HCT116 (cell line): ENCODE results near the gene TMEM35A. TPM values are rescaled to one million over a fixed set of nuclear protein-coding genes. Genes with fewer than 3 reads are reported as not detected.

Experiments
- ATAC-seq: fragments of 200-7000 bp; cut with Tn5 transposase; 2 replicates; pipeline ENCODE4 v1.9.1; 2020; ENCODE audit warnings: mild to moderate bottlenecking, moderate library complexity
- BruUV-seq: library from RNA; stranded (reverse); fragments of 400-500 nt; replicated peaks from 2 replicates; lab custom pipeline; 2021; lab: Mats Ljungman, UMichigan
- CTCF ChIA-PET: fragments of 300-600 bp; sonication (Branson Sonifier 250); formaldehyde crosslinking; loops from one replicate; lab custom pipeline; 2021; ENCODE audit warnings: antibody characterized with exemption; lab: Charles Lee
- POLR2A ChIA-PET: fragments of 300-600, 350-600 bp; sonication (Branson Sonifier 250); formaldehyde crosslinking; loops from one replicate; lab custom pipeline; 2021; ENCODE audit warnings: antibody characterized with exemption; lab: Charles Lee
- RAD21 ChIA-PET, 2 experiments: fragments of 300-600 bp; sonication (Branson Sonifier 250); formaldehyde crosslinking; loops; one replicate each; lab custom pipeline; 2023; ENCODE audit warnings: low total read pairs in 2 of 2; ENCODE audit not compliant: uncharacterized antibody in 2 of 2, unreplicated experiment in 2 of 2, low non-redundant PET in 1 of 2; lab: Charles Lee
- DNase-seq: peaks from one replicate; pipeline ENCODE4 v3.0.0-alpha.2; 2010; ENCODE audit warnings: low read depth, low spot score
- H2AFZ ChIP-seq: fragments of 200-600 bp; shearing (Covaris generic), sonication (generic); 2 replicates; pipeline ENCODE4 v1.6.1; 2017; ENCODE audit warnings: low read depth, mixed run types, mixed read lengths, antibody characterized with exemption, low read length; ENCODE audit not compliant: poor library complexity, severe bottlenecking
- H3K27ac ChIP-seq: 2 replicates; pipeline ENCODE4 v1.5.1; 2012; ENCODE audit warnings: low read depth, low read length
- H3K27me3 ChIP-seq: fragments of 200-600 bp; sonication (generic); 2 replicates; pipeline ENCODE4 v1.6.1; 2016; ENCODE audit warnings: mixed run types, low read length, mixed read lengths; ENCODE audit not compliant: insufficient read depth
- H3K36me3 ChIP-seq, 2 experiments: fragments of 200-500 bp in 1 of 2; fragments of 200-600 bp in 1 of 2; sonication (Bioruptor generic) in 1 of 2; sonication (generic) in 1 of 2; 2 replicates each; pipeline versions ENCODE4 v1.5.1 to v1.6.1; 2014 to 2016; ENCODE audit warnings: low read length in 2 of 2, inconsistent platforms in 1 of 2, mixed read lengths in 1 of 2, mixed run types in 1 of 2; ENCODE audit not compliant: insufficient read depth in 2 of 2, control insufficient read depth in 1 of 2
- H3K4me1 ChIP-seq, 2 experiments: fragments of 200-600 bp in 1 of 2; sonication (generic) in 1 of 2; 2 replicates each; pipeline versions ENCODE4 v1.5.1 to v1.6.1; 2012 to 2017; ENCODE audit warnings: low read length in 2 of 2, inconsistent platforms in 1 of 2, mild to moderate bottlenecking in 1 of 2, mixed read lengths in 1 of 2, mixed run types in 1 of 2, moderate library complexity in 1 of 2; ENCODE audit not compliant: insufficient read depth in 2 of 2, control insufficient read depth in 1 of 2
- H3K4me2 ChIP-seq: fragments of 200-600 bp; sonication (generic); 2 replicates; pipeline ENCODE4 v1.6.1; 2017; ENCODE audit warnings: mixed run types, low read length, mixed read lengths
- H3K4me3 ChIP-seq, 2 experiments: fragments of 200-600 bp in 1 of 2; sonication (generic) in 1 of 2; replicated peaks in 1 of 2; 2 replicates each; pipeline ENCODE4 v1.5.1; 2011 to 2016; ENCODE audit warnings: low read length in 2 of 2, control low read depth in 1 of 2, low read depth in 1 of 2, mild to moderate bottlenecking in 1 of 2, mixed read lengths in 1 of 2, mixed run types in 1 of 2
- H3K79me2 ChIP-seq: fragments of 200-600 bp; sonication (generic); 2 replicates; pipeline ENCODE4 v1.6.1; 2017; ENCODE audit warnings: mild to moderate bottlenecking, mixed run types, low read length, moderate library complexity, mixed read lengths; ENCODE audit not compliant: insufficient read depth
- H3K9ac ChIP-seq: fragments of 200-600 bp; sonication (generic); 2 replicates; pipeline ENCODE4 v1.6.1; 2016; ENCODE audit warnings: low read length, mixed read lengths
- H3K9me2 ChIP-seq: fragments of 200-600 bp; sonication (generic), shearing (Covaris generic); 2 replicates; pipeline ENCODE4 v1.6.1; 2017; ENCODE audit warnings: mixed run types, mild to moderate bottlenecking, moderate library complexity; ENCODE audit not compliant: insufficient read depth
- H3K9me3 ChIP-seq, 2 experiments: fragments of 200-500 bp in 1 of 2; fragments of 200-600 bp in 1 of 2; sonication (Bioruptor generic) in 1 of 2; sonication (generic) in 1 of 2; 2 replicates each; pipeline ENCODE4 v1.6.1; 2014 to 2017; ENCODE audit warnings: low read length in 2 of 2, mixed read lengths in 2 of 2, inconsistent platforms in 1 of 2, low read depth in 1 of 2, mild to moderate bottlenecking in 1 of 2, mixed run types in 1 of 2, moderate library complexity in 1 of 2; ENCODE audit not compliant: control insufficient read depth in 1 of 2, insufficient read depth in 1 of 2
- H4K20me1 ChIP-seq: fragments of 200-600 bp; sonication (generic), shearing (Covaris generic); 2 replicates; pipeline ENCODE4 v1.6.1; 2017; ENCODE audit warnings: mixed run types, mild to moderate bottlenecking, moderate library complexity; ENCODE audit not compliant: insufficient read depth
- ATF3 ChIP-seq: IDR thresholded peaks from 2 replicates; pipeline ENCODE4 v1.6.1; 2012
- CBX3 ChIP-seq: IDR thresholded peaks from 2 replicates; pipeline ENCODE4 v1.6.1; 2012; ENCODE audit warnings: low read depth
- EGR1 ChIP-seq: IDR thresholded peaks from 2 replicates; pipeline ENCODE4 v1.6.1; 2012; ENCODE audit warnings: low read depth
- ELF1 ChIP-seq: IDR thresholded peaks from 2 replicates; pipeline ENCODE4 v1.6.1; 2012; ENCODE audit warnings: low read depth, borderline replicate concordance
- EZH2 ChIP-seq: fragments of 200-600 bp; sonication (generic); IDR thresholded peaks from 2 replicates; pipeline ENCODE4 v1.6.1; 2017; ENCODE audit warnings: antibody characterized with exemption, mixed run types
- JUND ChIP-seq: IDR thresholded peaks from 2 replicates; pipeline ENCODE4 v1.6.1; 2012
- POLR2A ChIP-seq: IDR thresholded peaks from 2 replicates; pipeline ENCODE4 v1.7.0; 2011; ENCODE audit warnings: borderline replicate concordance; ENCODE audit not compliant: insufficient read depth, insufficient read length; ENCODE audit errors: extremely low read depth
- POLR2AphosphoS5 ChIP-seq: IDR thresholded peaks from 2 replicates; pipeline ENCODE4 v1.6.1; 2011; ENCODE audit warnings: mild to moderate bottlenecking, low read depth, low read length, moderate library complexity
- RAD21 ChIP-seq: IDR thresholded peaks from 2 replicates; pipeline ENCODE4 v1.6.1; 2012; ENCODE audit warnings: low read depth, mild to moderate bottlenecking
- SRF ChIP-seq: IDR thresholded peaks from 2 replicates; pipeline ENCODE4 v1.6.1; 2012; ENCODE audit warnings: low read depth
- YY1 ChIP-seq: IDR thresholded peaks from 2 replicates; pipeline ENCODE4 v1.6.1; 2011; ENCODE audit warnings: low read length, low read depth, moderate library complexity, mild to moderate bottlenecking; ENCODE audit not compliant: insufficient replicate concordance; ENCODE audit errors: extremely low read depth
- intact Hi-C: fragments of 100-400 bp; cut with micrococcal nuclease; formaldehyde crosslinking; loops from 2 replicates; pipeline ENCODE4 v1.10.0; 2022
- total RNA-seq: library from RNA; stranded (reverse); gene quantifications from one replicate; pipeline ENCODE4 v1.2.1, GENCODE V29; 2021; ENCODE audit not compliant: unreplicated experiment
- TF ChIP-seq, protein P1 (sequence below): IDR thresholded peaks from 2 replicates; pipeline ENCODE4 v1.6.1; 2012
- TF ChIP-seq, protein P2 (sequence below): IDR thresholded peaks from 2 replicates; pipeline ENCODE4 v1.6.1; 2012; ENCODE audit warnings: low read depth
- TF ChIP-seq, protein P3 (sequence below): IDR thresholded peaks from 2 replicates; pipeline ENCODE4 v1.6.1; 2011; ENCODE audit warnings: mild to moderate bottlenecking, low read length, moderate library complexity; ENCODE audit not compliant: insufficient replicate concordance; ENCODE audit errors: extremely low read depth

The TMEM35A gene
- total RNA-seq, 1 experiment from 2014 or later, result not detected

DNA sequence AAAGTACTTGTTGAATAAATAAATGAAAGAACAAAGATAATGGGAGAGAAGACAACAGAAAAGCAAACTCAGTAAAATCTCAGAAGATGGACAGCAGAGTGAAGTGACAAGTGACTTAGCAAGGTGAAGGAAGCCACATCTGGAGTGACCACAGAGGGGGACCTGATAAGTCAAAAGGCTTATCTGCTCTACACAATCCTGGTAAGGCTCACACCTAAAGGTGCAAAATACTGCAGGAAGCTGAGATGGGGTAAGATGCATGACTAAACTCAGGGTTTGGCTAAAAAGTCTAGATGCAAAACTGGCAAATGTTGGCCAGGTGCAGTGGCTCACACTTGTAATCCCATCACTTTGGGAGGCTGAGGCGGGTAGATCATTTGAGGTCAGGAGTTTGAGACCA lies 49.0 kb upstream of the TMEM35A start:
- no peaks in the 10 kb centered on the region for H3K4me1 ChIP-seq
- H3K4me2 ChIP-seq, result no peak overlapping the region
- H3K9ac ChIP-seq, result no peak overlapping the region
- BruUV-seq, result no TSS peak
- no peaks in the 10 kb centered on the region for H3K27me3 ChIP-seq
- no peaks in the 10 kb centered on the region for H3K9me3 ChIP-seq
- CTCF ChIA-PET, result no interaction called here
- no peak overlapping the region for H3K27ac ChIP-seq
- H3K9me2 ChIP-seq, result no peaks in the 10 kb centered on the region
- no peaks in the 10 kb centered on the region for H4K20me1 ChIP-seq
- no peak overlapping the region for H2AFZ ChIP-seq
- POLR2A ChIA-PET, result no interaction called here
- ATAC-seq, result no peak
- TF ChIP-seq, protein P1, sequence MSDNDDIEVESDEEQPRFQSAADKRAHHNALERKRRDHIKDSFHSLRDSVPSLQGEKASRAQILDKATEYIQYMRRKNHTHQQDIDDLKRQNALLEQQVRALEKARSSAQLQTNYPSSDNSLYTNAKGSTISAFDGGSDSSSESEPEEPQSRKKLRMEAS, result no peak
- TF ChIP-seq YY1, result no peak
- H3K79me2 ChIP-seq, result no peaks in the 10 kb centered on the region
- intact Hi-C loops, result no loop called here
- H3K4me3 ChIP-seq, result no peak overlapping the region
- RAD21 ChIA-PET, result no interaction called here
- no peaks in the 10 kb centered on the region; a peak in 1 of 4 replicates for H3K36me3 ChIP-seq
- DNase-seq, result no peak

DNA sequence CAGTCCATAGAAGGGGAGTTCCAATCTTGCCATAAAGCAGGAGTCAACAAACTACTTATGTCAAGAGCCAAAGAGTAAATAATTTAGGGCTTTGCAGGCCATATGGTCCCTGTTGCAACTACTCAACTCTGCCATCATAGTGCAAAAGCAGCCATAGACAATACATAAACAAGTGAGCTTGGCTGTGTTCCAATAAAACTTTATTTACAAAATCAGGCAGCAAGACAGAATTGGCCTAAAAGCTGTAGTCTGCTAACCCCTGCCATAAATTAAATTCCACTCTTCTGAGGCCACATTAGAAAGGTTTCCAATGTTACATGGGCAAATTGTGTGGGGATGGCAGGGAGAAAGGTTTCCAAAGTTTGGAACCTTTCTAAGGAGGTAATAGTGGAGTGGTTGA lies 41.4 kb upstream of the TMEM35A start:
- Histone ChIP-seq H3K4me3 (no peak overlapping the region), H3K27ac (no peak overlapping the region), H3K79me2 (no peaks in the 10 kb centered on the region)
- no TSS peak for BruUV-seq
- CTCF ChIA-PET, result no interaction called here
- no peak for TF ChIP-seq POLR2A
- TF ChIP-seq SRF, result no peak
- TF ChIP-seq, protein P2, sequence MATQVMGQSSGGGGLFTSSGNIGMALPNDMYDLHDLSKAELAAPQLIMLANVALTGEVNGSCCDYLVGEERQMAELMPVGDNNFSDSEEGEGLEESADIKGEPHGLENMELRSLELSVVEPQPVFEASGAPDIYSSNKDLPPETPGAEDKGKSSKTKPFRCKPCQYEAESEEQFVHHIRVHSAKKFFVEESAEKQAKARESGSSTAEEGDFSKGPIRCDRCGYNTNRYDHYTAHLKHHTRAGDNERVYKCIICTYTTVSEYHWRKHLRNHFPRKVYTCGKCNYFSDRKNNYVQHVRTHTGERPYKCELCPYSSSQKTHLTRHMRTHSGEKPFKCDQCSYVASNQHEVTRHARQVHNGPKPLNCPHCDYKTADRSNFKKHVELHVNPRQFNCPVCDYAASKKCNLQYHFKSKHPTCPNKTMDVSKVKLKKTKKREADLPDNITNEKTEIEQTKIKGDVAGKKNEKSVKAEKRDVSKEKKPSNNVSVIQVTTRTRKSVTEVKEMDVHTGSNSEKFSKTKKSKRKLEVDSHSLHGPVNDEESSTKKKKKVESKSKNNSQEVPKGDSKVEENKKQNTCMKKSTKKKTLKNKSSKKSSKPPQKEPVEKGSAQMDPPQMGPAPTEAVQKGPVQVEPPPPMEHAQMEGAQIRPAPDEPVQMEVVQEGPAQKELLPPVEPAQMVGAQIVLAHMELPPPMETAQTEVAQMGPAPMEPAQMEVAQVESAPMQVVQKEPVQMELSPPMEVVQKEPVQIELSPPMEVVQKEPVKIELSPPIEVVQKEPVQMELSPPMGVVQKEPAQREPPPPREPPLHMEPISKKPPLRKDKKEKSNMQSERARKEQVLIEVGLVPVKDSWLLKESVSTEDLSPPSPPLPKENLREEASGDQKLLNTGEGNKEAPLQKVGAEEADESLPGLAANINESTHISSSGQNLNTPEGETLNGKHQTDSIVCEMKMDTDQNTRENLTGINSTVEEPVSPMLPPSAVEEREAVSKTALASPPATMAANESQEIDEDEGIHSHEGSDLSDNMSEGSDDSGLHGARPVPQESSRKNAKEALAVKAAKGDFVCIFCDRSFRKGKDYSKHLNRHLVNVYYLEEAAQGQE, result no peak
- TF ChIP-seq, protein P3, sequence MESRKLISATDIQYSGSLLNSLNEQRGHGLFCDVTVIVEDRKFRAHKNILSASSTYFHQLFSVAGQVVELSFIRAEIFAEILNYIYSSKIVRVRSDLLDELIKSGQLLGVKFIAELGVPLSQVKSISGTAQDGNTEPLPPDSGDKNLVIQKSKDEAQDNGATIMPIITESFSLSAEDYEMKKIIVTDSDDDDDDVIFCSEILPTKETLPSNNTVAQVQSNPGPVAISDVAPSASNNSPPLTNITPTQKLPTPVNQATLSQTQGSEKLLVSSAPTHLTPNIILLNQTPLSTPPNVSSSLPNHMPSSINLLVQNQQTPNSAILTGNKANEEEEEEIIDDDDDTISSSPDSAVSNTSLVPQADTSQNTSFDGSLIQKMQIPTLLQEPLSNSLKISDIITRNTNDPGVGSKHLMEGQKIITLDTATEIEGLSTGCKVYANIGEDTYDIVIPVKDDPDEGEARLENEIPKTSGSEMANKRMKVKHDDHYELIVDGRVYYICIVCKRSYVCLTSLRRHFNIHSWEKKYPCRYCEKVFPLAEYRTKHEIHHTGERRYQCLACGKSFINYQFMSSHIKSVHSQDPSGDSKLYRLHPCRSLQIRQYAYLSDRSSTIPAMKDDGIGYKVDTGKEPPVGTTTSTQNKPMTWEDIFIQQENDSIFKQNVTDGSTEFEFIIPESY, result no peak
- no peak for TF ChIP-seq ELF1
- TF ChIP-seq YY1, result no peak
- no peak for TF ChIP-seq ATF3
- TF ChIP-seq RAD21, result no peak
- TF ChIP-seq EZH2, result no peak
- TF ChIP-seq CBX3, result no peak
- TF ChIP-seq EGR1, result no peak
- no peak for TF ChIP-seq POLR2AphosphoS5
- no peak for TF ChIP-seq JUND
- TF ChIP-seq, protein P1, result no peak
- TF ChIP-seq, all 23 proteins: peak for 0
- no peaks in the 10 kb centered on the region for H3K27me3 ChIP-seq
- H3K9ac ChIP-seq, result no peak overlapping the region
- H4K20me1 ChIP-seq, result no peaks in the 10 kb centered on the region
- no peaks in the 10 kb centered on the region for H3K9me3 ChIP-seq
- H3K9me2 ChIP-seq, result no peaks in the 10 kb centered on the region
- no peak overlapping the region for H2AFZ ChIP-seq
- no peak overlapping the region for H3K4me2 ChIP-seq
- no peak for DNase-seq
- ATAC-seq, result no peak
- intact Hi-C loops, result no loop called here
- ChIA-PET POLR2A (no interaction called here), RAD21 (no interaction called here)
- no peaks in the 10 kb centered on the region for H3K36me3 ChIP-seq
- H3K4me1 ChIP-seq, result no peaks in the 10 kb centered on the region
